ENCODE results near the gene CMTR2. TPM values are rescaled to one million over a fixed set of nuclear protein-coding genes. Genes with fewer than 3 reads are reported as not detected.
A peak's percentile ranks its signal among the peaks of the same experiment; 100 is the strongest.
"Not testable (repeated sequence)": the region's sequence is repeated elsewhere in the genome, so short reads cannot be mapped to it uniquely, and the experiment has no call there.

Gene CMTR2
- polyA plus RNA-seq (2013, experiment 1 of 2), result 10.6 TPM
- polyA plus RNA-seq (2013, experiment 2 of 2), result 11.2 TPM

GRCh38 chr16:71288890-71289731 lies at the start of gene CMTR2:
Gene CMTR2, minus strand, starts transcription at chr16:71289402. Its CDS starts 3,482 bp downstream, at chr16:71285920.
- WGBS, result under 1% methylated on average over 60 of the region's 60 CpGs
- peaks cover 24% of the 10 kb centered on the region for H3K36me3 ChIP-seq (ENCODE audit: insufficient read depth, low read length)
- H3K27me3 ChIP-seq (ENCODE audit: insufficient read depth, low read length), result no peaks in the 10 kb centered on the region
- peak within 1 kb of the TSS; percentile 91 for H3K27ac ChIP-seq (ENCODE audit: low read depth, low read length)
- peak within 1 kb of the TSS; percentile 79 for H3K4me3 ChIP-seq (ENCODE audit: low read length)
- H3K9ac ChIP-seq (ENCODE audit: low read depth, low read length), result peak within 1 kb of the TSS; percentile 85
- H3K9me3 ChIP-seq (ENCODE audit: insufficient read depth, low read depth, low read length), result no peaks in the 10 kb centered on the region
- H3K4me1 ChIP-seq (ENCODE audit: insufficient read depth, low read length), result peaks cover 12% of the 10 kb centered on the region; the same call in 1 of the 2 replicates

- no peaks in the 10 kb centered on the region for H3K9me3 ChIP-seq (ENCODE audit: insufficient read depth, low read depth, low read length)
- no peak overlapping the region for H3K27ac ChIP-seq (ENCODE audit: low read depth, low read length)
- H3K4me3 ChIP-seq (ENCODE audit: low read length), result no peak overlapping the region
- H3K4me1 ChIP-seq (ENCODE audit: insufficient read depth, low read length), result no peaks in the 10 kb centered on the region
- no peaks in the 10 kb centered on the region for H3K27me3 ChIP-seq (ENCODE audit: insufficient read depth, low read length)
- H3K36me3 ChIP-seq (ENCODE audit: insufficient read depth, low read length), result no peaks in the 10 kb centered on the region
- H3K9ac ChIP-seq (ENCODE audit: low read depth, low read length), result no peak overlapping the region
- WGBS, result 100% methylated on average over 1 of the region's 1 CpG
Observed at GRCh38 chr16:71338632-71339031, 49.4 kb upstream of the CMTR2 start.

GRCh38 chr16:71338193-71338592 lies 49.0 kb upstream of the CMTR2 start:
- H3K36me3 ChIP-seq (ENCODE audit: insufficient read depth, low read length), result no peaks in the 10 kb centered on the region
- H3K27ac ChIP-seq (ENCODE audit: low read depth, low read length), result no peak overlapping the region
- H3K9me3 ChIP-seq (ENCODE audit: insufficient read depth, low read depth, low read length), result no peaks in the 10 kb centered on the region
- H3K4me1 ChIP-seq (ENCODE audit: insufficient read depth, low read length), result no peaks in the 10 kb centered on the region
- WGBS, result 77% methylated on average over 2 of the region's 2 CpGs
- H3K4me3 ChIP-seq (ENCODE audit: low read length), result no peak overlapping the region
- H3K27me3 ChIP-seq (ENCODE audit: insufficient read depth, low read length), result no peaks in the 10 kb centered on the region
- no peak overlapping the region for H3K9ac ChIP-seq (ENCODE audit: low read depth, low read length)

GRCh38 chr16:71337631-71338030 lies 48.4 kb upstream of the CMTR2 start:
- Histone ChIP-seq H3K9ac (ENCODE audit: low read depth, low read length) (no peak overlapping the region), H3K9me3 (ENCODE audit: insufficient read depth, low read depth, low read length) (no peaks in the 10 kb centered on the region), H3K27ac (ENCODE audit: low read depth, low read length) (no peak overlapping the region), H3K4me3 (ENCODE audit: low read length) (no peak overlapping the region), H3K36me3 (ENCODE audit: insufficient read depth, low read length) (no peaks in the 10 kb centered on the region), H3K4me1 (ENCODE audit: insufficient read depth, low read length) (no peaks in the 10 kb centered on the region), H3K27me3 (ENCODE audit: insufficient read depth, low read length) (no peaks in the 10 kb centered on the region)
- WGBS, result 89% methylated on average over 1 of the region's 1 CpG

- Histone ChIP-seq H3K4me1 (ENCODE audit: insufficient read depth, low read length) (no peaks in the 10 kb centered on the region), H3K9ac (ENCODE audit: low read depth, low read length) (no peak overlapping the region)
- WGBS, result 97% methylated on average over 3 of the region's 3 CpGs
Observed at GRCh38 chr16:71328151-71328550, 38.9 kb upstream of the CMTR2 start.

GRCh38 chr16:71327720-71328119 lies 38.5 kb upstream of the CMTR2 start:
- Histone ChIP-seq H3K4me3 (ENCODE audit: low read length) (no peak overlapping the region), H3K27me3 (ENCODE audit: insufficient read depth, low read length) (no peaks in the 10 kb centered on the region), H3K4me1 (ENCODE audit: insufficient read depth, low read length) (no peaks in the 10 kb centered on the region), H3K36me3 (ENCODE audit: insufficient read depth, low read length) (no peaks in the 10 kb centered on the region), H3K9me3 (ENCODE audit: insufficient read depth, low read depth, low read length) (no peaks in the 10 kb centered on the region), H3K27ac (ENCODE audit: low read depth, low read length) (no peak overlapping the region), H3K9ac (ENCODE audit: low read depth, low read length) (no peak overlapping the region)

More at GRCh38 chr16:71328151-71328550, 38.9 kb upstream of the CMTR2 start:
- no peaks in the 10 kb centered on the region for H3K36me3 ChIP-seq (ENCODE audit: insufficient read depth, low read length)
- H3K9me3 ChIP-seq (ENCODE audit: insufficient read depth, low read depth, low read length), result no peaks in the 10 kb centered on the region
- no peak overlapping the region for H3K4me3 ChIP-seq (ENCODE audit: low read length)
- no peak overlapping the region for H3K27ac ChIP-seq (ENCODE audit: low read depth, low read length)
- no peaks in the 10 kb centered on the region for H3K27me3 ChIP-seq (ENCODE audit: insufficient read depth, low read length)

GRCh38 chr16:71319999-71320398 lies 30.8 kb upstream of the CMTR2 start:
- Histone ChIP-seq H3K9ac (ENCODE audit: low read depth, low read length) (no peak overlapping the region), H3K4me3 (ENCODE audit: low read length) (no peak overlapping the region), H3K27me3 (ENCODE audit: insufficient read depth, low read length) (no peaks in the 10 kb centered on the region), H3K27ac (ENCODE audit: low read depth, low read length) (no peak overlapping the region), H3K36me3 (ENCODE audit: insufficient read depth, low read length) (no peaks in the 10 kb centered on the region), H3K4me1 (ENCODE audit: insufficient read depth, low read length) (no peaks in the 10 kb centered on the region), H3K9me3 (ENCODE audit: insufficient read depth, low read depth, low read length) (no peaks in the 10 kb centered on the region)
- 91% methylated on average over 4 of the region's 4 CpGs for WGBS

GRCh38 chr16:71315269-71315668 lies 26.1 kb upstream of the CMTR2 start:
- H3K36me3 ChIP-seq (ENCODE audit: insufficient read depth, low read length), result no peaks in the 10 kb centered on the region
- no peaks in the 10 kb centered on the region for H3K4me1 ChIP-seq (ENCODE audit: insufficient read depth, low read length)
- no peak overlapping the region for H3K4me3 ChIP-seq (ENCODE audit: low read length)
- no peak overlapping the region for H3K9ac ChIP-seq (ENCODE audit: low read depth, low read length)
- no peak overlapping the region for H3K27ac ChIP-seq (ENCODE audit: low read depth, low read length)
- no peaks in the 10 kb centered on the region for H3K27me3 ChIP-seq (ENCODE audit: insufficient read depth, low read length)
- no peaks in the 10 kb centered on the region for H3K9me3 ChIP-seq (ENCODE audit: insufficient read depth, low read depth, low read length)
- 64% methylated on average over 3 of the region's 3 CpGs for WGBS

- H3K9me3 ChIP-seq (ENCODE audit: insufficient read depth, low read depth, low read length); H3K27ac ChIP-seq (ENCODE audit: low read depth, low read length); H3K4me1 ChIP-seq (ENCODE audit: insufficient read depth, low read length); H3K9ac ChIP-seq (ENCODE audit: low read depth, low read length); H3K36me3 ChIP-seq (ENCODE audit: insufficient read depth, low read length); H3K4me3 ChIP-seq (ENCODE audit: low read length); H3K27me3 ChIP-seq (ENCODE audit: insufficient read depth, low read length): not testable (repeated sequence)
- WGBS, result 90% methylated on average over 3 of the region's 3 CpGs
Observed at GRCh38 chr16:71313591-71313990, 24.4 kb upstream of the CMTR2 start.

GRCh38 chr16:71311553-71312158 lies 22.5 kb upstream of the CMTR2 start:
- no peaks in the 10 kb centered on the region for H3K27me3 ChIP-seq (ENCODE audit: insufficient read depth, low read length)
- no peaks in the 10 kb centered on the region for H3K36me3 ChIP-seq (ENCODE audit: insufficient read depth, low read length)
- WGBS, result 44% methylated on average over 7 of the region's 7 CpGs
- no peaks in the 10 kb centered on the region for H3K4me1 ChIP-seq (ENCODE audit: insufficient read depth, low read length)
- no peak overlapping the region for H3K27ac ChIP-seq (ENCODE audit: low read depth, low read length)
- H3K9me3 ChIP-seq (ENCODE audit: insufficient read depth, low read depth, low read length), result no peaks in the 10 kb centered on the region
- no peak overlapping the region for H3K9ac ChIP-seq (ENCODE audit: low read depth, low read length)
- no peak overlapping the region for H3K4me3 ChIP-seq (ENCODE audit: low read length)

- Histone ChIP-seq H3K27ac (ENCODE audit: low read depth, low read length) (no peak overlapping the region), H3K36me3 (ENCODE audit: insufficient read depth, low read length) (no peaks in the 10 kb centered on the region), H3K27me3 (ENCODE audit: insufficient read depth, low read length) (no peaks in the 10 kb centered on the region), H3K4me3 (ENCODE audit: low read length) (no peak overlapping the region), H3K9me3 (ENCODE audit: insufficient read depth, low read depth, low read length) (no peaks in the 10 kb centered on the region), H3K9ac (ENCODE audit: low read depth, low read length) (no peak overlapping the region), H3K4me1 (ENCODE audit: insufficient read depth, low read length) (no peaks in the 10 kb centered on the region)
- 89% methylated on average over 5 of the region's 5 CpGs for WGBS
Observed at GRCh38 chr16:71303938-71304337, 14.7 kb upstream of the CMTR2 start.

All from HUES64 (cell line).